ENCODE data around the gene PCNX3. TPM values are rescaled to one million over a fixed set of nuclear protein-coding genes. Genes with fewer than 3 reads are reported as not detected.

PCNX3 gene
- total RNA-seq, 2 donors from 2014 or later: 48.1 to 57.3 TPM

GRCh38 chr11:65576867-65577755 lies 38.5 kb upstream of the PCNX3 start:
- Histone ChIP-seq H3K27ac (ENCODE audit: low read depth, low read length) (no peak overlapping the region), H3K36me3 (ENCODE audit: control insufficient read depth, insufficient read depth, low read length) (no peaks in the 10 kb centered on the region), H3K27me3 (ENCODE audit: control insufficient read depth, insufficient read depth, low read length, poor library complexity, severe bottlenecking) (peaks cover 31% of the 10 kb centered on the region), H3K9me3 (ENCODE audit: control insufficient read depth, low read length) (no peaks in the 10 kb centered on the region), H3K4me1 (ENCODE audit: control insufficient read depth, insufficient read depth, low read length) (peaks cover 2% of the 10 kb centered on the region), H3K4me3 (ENCODE audit: low read length) (no peak overlapping the region), H3K9ac (ENCODE audit: extremely low read depth, low read length, poor library complexity, severe bottlenecking) (no peak overlapping the region)
- H3K36me3 Mint-ChIP-seq (ENCODE audit: low read depth): peaks cover 4% of the 10 kb centered on the region
- H3K27ac Mint-ChIP-seq: no peak overlapping the region
- WGBS, 2 experiments (ENCODE audit: insufficient coverage in 1 of 2, insufficient read length in 1 of 2): 85 to 97% methylated on average over 5 to 18 of the region's 18 CpGs
- TF ChIP-seq CTCF (conservative IDR thresholded peaks at IDR 0.05): no peak
- no peaks in the 10 kb centered on the region for H3K9me3 Mint-ChIP-seq
- peak overlapping the region; percentile 97 for H3K4me3 Mint-ChIP-seq
- H3K4me1 Mint-ChIP-seq: peaks cover 20% of the 10 kb centered on the region
- H3K27me3 Mint-ChIP-seq (ENCODE audit: insufficient read depth): peaks cover 68% of the 10 kb centered on the region
- no peak for DNase-seq

GRCh38 chr11:65577756-65578109 lies 37.8 kb upstream of the PCNX3 start:
- no peak overlapping the region for H3K4me3 ChIP-seq (ENCODE audit: low read length)
- H3K27me3 ChIP-seq (ENCODE audit: control insufficient read depth, insufficient read depth, low read length, poor library complexity, severe bottlenecking): peaks cover 37% of the 10 kb centered on the region
- H3K36me3 ChIP-seq (ENCODE audit: control insufficient read depth, insufficient read depth, low read length): no peaks in the 10 kb centered on the region
- H3K9me3 ChIP-seq (ENCODE audit: control insufficient read depth, low read length): no peaks in the 10 kb centered on the region
- Mint-ChIP-seq H3K36me3 (ENCODE audit: low read depth) (peaks cover 4% of the 10 kb centered on the region), H3K27ac (no peak overlapping the region), H3K4me1 (peaks cover 18% of the 10 kb centered on the region), H3K27me3 (ENCODE audit: insufficient read depth) (peaks cover 74% of the 10 kb centered on the region), H3K4me3 (no peak overlapping the region), H3K9me3 (no peaks in the 10 kb centered on the region)
- DNase-seq: no peak
- no peak overlapping the region for H3K9ac ChIP-seq (ENCODE audit: extremely low read depth, low read length, poor library complexity, severe bottlenecking)
- H3K4me1 ChIP-seq (ENCODE audit: control insufficient read depth, insufficient read depth, low read length): peaks cover 2% of the 10 kb centered on the region
- no peak overlapping the region for H3K27ac ChIP-seq (ENCODE audit: low read depth, low read length)
- 80 to 95% methylated on average over 4 to 8 of the region's 8 CpGs for WGBS, 2 experiments (ENCODE audit: insufficient coverage in 1 of 2, insufficient read length in 1 of 2)
- no peak for TF ChIP-seq CTCF (conservative IDR thresholded peaks at IDR 0.05)

- Mint-ChIP-seq H3K4me3 (no peak overlapping the region), H3K9me3 (no peaks in the 10 kb centered on the region), H3K36me3 (ENCODE audit: low read depth) (peaks cover 4% of the 10 kb centered on the region), H3K27me3 (ENCODE audit: insufficient read depth) (peaks cover 78% of the 10 kb centered on the region), H3K4me1 (peaks cover 18% of the 10 kb centered on the region), H3K27ac (no peak overlapping the region)
- no peak overlapping the region for H3K27ac ChIP-seq (ENCODE audit: low read depth, low read length)
- no peak for DNase-seq
- H3K9ac ChIP-seq (ENCODE audit: extremely low read depth, low read length, poor library complexity, severe bottlenecking): no peak overlapping the region
- H3K4me1 ChIP-seq (ENCODE audit: control insufficient read depth, insufficient read depth, low read length): peaks cover 2% of the 10 kb centered on the region
- no peak for TF ChIP-seq CTCF (conservative IDR thresholded peaks at IDR 0.05)
- no peaks in the 10 kb centered on the region for H3K9me3 ChIP-seq (ENCODE audit: control insufficient read depth, low read length)
- H3K27me3 ChIP-seq (ENCODE audit: control insufficient read depth, insufficient read depth, low read length, poor library complexity, severe bottlenecking): peaks cover 41% of the 10 kb centered on the region
- 89 to 95% methylated on average over 3 to 7 of the region's 7 CpGs for WGBS, 2 experiments (ENCODE audit: insufficient coverage in 1 of 2, insufficient read length in 1 of 2)
- H3K36me3 ChIP-seq (ENCODE audit: control insufficient read depth, insufficient read depth, low read length): no peaks in the 10 kb centered on the region
- H3K4me3 ChIP-seq (ENCODE audit: low read length): no peak overlapping the region
Measured at GRCh38 chr11:65578134-65578533, 37.4 kb upstream of the PCNX3 start.

Measured in endodermal cell (in vitro differentiated cells).